SJSA1 (cell line): ENCODE results near the gene FATE1. TPM values are rescaled to one million over a fixed set of nuclear protein-coding genes. Genes with fewer than 3 reads are reported as not detected.

ENCODE experiments used
- DNase-seq, 2 experiments: peaks; one replicate each; pipeline ENCODE4 v3.0.0-alpha.2; 2015 to 2020; ENCODE audit warnings: low spot score in 2 of 2, low read depth in 1 of 2
- H3K27ac ChIP-seq: fragments of 250-450 bp; sonication (Bioruptor Pico); 2 replicates; pipeline ENCODE4 v1.5.1; 2020; ENCODE audit warnings: mild to moderate bottlenecking, moderate library complexity
- H3K27me3 ChIP-seq: fragments of 250-450 bp; sonication (Bioruptor Pico); replicated peaks from 2 replicates; pipeline ENCODE4 v1.5.1; 2020; ENCODE audit warnings: mild to moderate bottlenecking, moderate library complexity
- H3K36me3 ChIP-seq: fragments of 250-450 bp; sonication (Bioruptor Pico); 2 replicates; pipeline ENCODE4 v1.5.1; 2020; ENCODE audit warnings: mild to moderate bottlenecking
- H3K4me1 ChIP-seq: fragments of 250-450 bp; sonication (Bioruptor Pico); replicated peaks from 2 replicates; pipeline ENCODE4 v1.6.1; 2021; ENCODE audit warnings: mild to moderate bottlenecking
- H3K4me3 ChIP-seq: fragments of 250-450 bp; sonication (Bioruptor Pico); 2 replicates; pipeline ENCODE4 v1.5.1; 2020; ENCODE audit warnings: mild to moderate bottlenecking
- H3K9me3 ChIP-seq: fragments of 250-450 bp; sonication (Bioruptor Pico); replicated peaks from 2 replicates; pipeline ENCODE4 v1.5.1; 2020; ENCODE audit warnings: mild to moderate bottlenecking
- total RNA-seq: library from RNA; depleted of rRNA; stranded (reverse); fragments of >200 nt; shearing (Covaris generic); gene quantifications from 2 replicates; pipeline ENCODE4 v1.2.3, GENCODE V29; 2014

The FATE1 gene
- total RNA-seq, 1 experiment from 2014 or later: not detected

- Histone ChIP-seq H3K4me1 (no peaks in the 10 kb centered on the region), H3K4me3 (no peak overlapping the region), H3K27ac (no peak overlapping the region), H3K9me3 (no peaks in the 10 kb centered on the region), H3K36me3 (no peaks in the 10 kb centered on the region), H3K27me3 (no peaks in the 10 kb centered on the region)
- DNase-seq: no peak
Measured at GRCh38 chrX:151698485-151698884, 17.4 kb upstream of the FATE1 start.

- DNase-seq: no peak
Measured at GRCh38 chrX:151699746-151700145, 16.1 kb upstream of the FATE1 start.

GRCh38 chrX:151700581-151700980 lies 15.3 kb upstream of the FATE1 start:
- DNase-seq: no peak
- no peaks in the 10 kb centered on the region for H3K36me3 ChIP-seq
- no peaks in the 10 kb centered on the region for H3K27me3 ChIP-seq
- H3K4me3 ChIP-seq: no peak overlapping the region
- H3K27ac ChIP-seq: no peak overlapping the region
- H3K4me1 ChIP-seq: no peaks in the 10 kb centered on the region
- H3K9me3 ChIP-seq: no peaks in the 10 kb centered on the region

More at GRCh38 chrX:151699746-151700145, 16.1 kb upstream of the FATE1 start:
- H3K27ac ChIP-seq: no peak overlapping the region
- H3K4me1 ChIP-seq: no peaks in the 10 kb centered on the region
- H3K27me3 ChIP-seq: no peaks in the 10 kb centered on the region
- H3K36me3 ChIP-seq: no peaks in the 10 kb centered on the region
- no peak overlapping the region for H3K4me3 ChIP-seq
- no peaks in the 10 kb centered on the region for H3K9me3 ChIP-seq

- no peak overlapping the region for H3K27ac ChIP-seq
- H3K9me3 ChIP-seq: no peaks in the 10 kb centered on the region
- no peak for DNase-seq
- H3K27me3 ChIP-seq: no peaks in the 10 kb centered on the region
- H3K4me1 ChIP-seq: no peaks in the 10 kb centered on the region
- H3K36me3 ChIP-seq: no peaks in the 10 kb centered on the region
- H3K4me3 ChIP-seq: no peak overlapping the region
Measured at GRCh38 chrX:151701071-151701470, 14.8 kb upstream of the FATE1 start.

GRCh38 chrX:151701531-151701930 lies 14.3 kb upstream of the FATE1 start:
- no peaks in the 10 kb centered on the region for H3K36me3 ChIP-seq
- no peak overlapping the region for H3K4me3 ChIP-seq
- H3K4me1 ChIP-seq: no peaks in the 10 kb centered on the region
- no peaks in the 10 kb centered on the region for H3K9me3 ChIP-seq
- no peaks in the 10 kb centered on the region for H3K27me3 ChIP-seq
- H3K27ac ChIP-seq: no peak overlapping the region
- no peak for DNase-seq

GRCh38 chrX:151702026-151702714 lies 13.7 kb upstream of the FATE1 start:
- no peaks in the 10 kb centered on the region for H3K27me3 ChIP-seq
- H3K4me1 ChIP-seq: no peaks in the 10 kb centered on the region
- H3K36me3 ChIP-seq: no peaks in the 10 kb centered on the region
- no peak overlapping the region for H3K4me3 ChIP-seq
- no peak overlapping the region for H3K27ac ChIP-seq
- DNase-seq: no peak
- no peaks in the 10 kb centered on the region for H3K9me3 ChIP-seq

GRCh38 chrX:151702741-151703340 lies 13.0 kb upstream of the FATE1 start:
- no peak for DNase-seq
- H3K27me3 ChIP-seq: no peaks in the 10 kb centered on the region
- H3K9me3 ChIP-seq: no peaks in the 10 kb centered on the region
- H3K27ac ChIP-seq: no peak overlapping the region
- no peaks in the 10 kb centered on the region for H3K4me1 ChIP-seq
- H3K36me3 ChIP-seq: no peaks in the 10 kb centered on the region
- H3K4me3 ChIP-seq: no peak overlapping the region

GRCh38 chrX:151703487-151703886 lies 12.3 kb upstream of the FATE1 start:
- DNase-seq: no peak
- H3K4me1 ChIP-seq: no peaks in the 10 kb centered on the region
- no peaks in the 10 kb centered on the region for H3K9me3 ChIP-seq
- H3K36me3 ChIP-seq: no peaks in the 10 kb centered on the region
- no peaks in the 10 kb centered on the region for H3K27me3 ChIP-seq
- H3K27ac ChIP-seq: no peak overlapping the region
- no peak overlapping the region for H3K4me3 ChIP-seq

GRCh38 chrX:151704041-151704663 lies 11.7 kb upstream of the FATE1 start:
- no peaks in the 10 kb centered on the region for H3K36me3 ChIP-seq
- no peak for DNase-seq
- no peak overlapping the region for H3K4me3 ChIP-seq
- no peak overlapping the region for H3K27ac ChIP-seq
- no peaks in the 10 kb centered on the region for H3K9me3 ChIP-seq
- H3K27me3 ChIP-seq: no peaks in the 10 kb centered on the region
- H3K4me1 ChIP-seq: no peaks in the 10 kb centered on the region

- no peak for DNase-seq
- no peaks in the 10 kb centered on the region for H3K27me3 ChIP-seq
Measured at GRCh38 chrX:151708821-151709220, 7.0 kb upstream of the FATE1 start.

GRCh38 chrX:151710457-151710856 lies 5.4 kb upstream of the FATE1 start:
- Histone ChIP-seq H3K4me3 (no peak overlapping the region), H3K4me1 (no peaks in the 10 kb centered on the region), H3K9me3 (no peaks in the 10 kb centered on the region), H3K27ac (no peak overlapping the region), H3K27me3 (no peaks in the 10 kb centered on the region), H3K36me3 (no peaks in the 10 kb centered on the region)
- no peak for DNase-seq

More at GRCh38 chrX:151708821-151709220, 7.0 kb upstream of the FATE1 start:
- Histone ChIP-seq H3K4me3 (no peak overlapping the region), H3K4me1 (no peaks in the 10 kb centered on the region), H3K36me3 (no peaks in the 10 kb centered on the region), H3K27ac (no peak overlapping the region), H3K9me3 (no peaks in the 10 kb centered on the region)

- no peaks in the 10 kb centered on the region for H3K4me1 ChIP-seq
- H3K27ac ChIP-seq: no peak overlapping the region
- H3K9me3 ChIP-seq: no peaks in the 10 kb centered on the region
- H3K27me3 ChIP-seq: no peaks in the 10 kb centered on the region
- no peaks in the 10 kb centered on the region for H3K36me3 ChIP-seq
- H3K4me3 ChIP-seq: no peak overlapping the region
- DNase-seq: no peak
Measured at GRCh38 chrX:151711154-151711553, 4.7 kb upstream of the FATE1 start.

- no peak for DNase-seq
- Histone ChIP-seq H3K27me3 (no peaks in the 10 kb centered on the region), H3K4me3 (no peak overlapping the region), H3K9me3 (no peaks in the 10 kb centered on the region), H3K4me1 (no peaks in the 10 kb centered on the region), H3K27ac (no peak overlapping the region), H3K36me3 (no peaks in the 10 kb centered on the region)
Measured at GRCh38 chrX:151711787-151712186, 4.0 kb upstream of the FATE1 start.

- Histone ChIP-seq H3K27ac (no peak overlapping the region), H3K36me3 (no peaks in the 10 kb centered on the region), H3K27me3 (no peaks in the 10 kb centered on the region), H3K4me1 (no peaks in the 10 kb centered on the region), H3K9me3 (no peaks in the 10 kb centered on the region), H3K4me3 (no peak overlapping the region)
- DNase-seq: no peak
Measured at GRCh38 chrX:151712253-151712652, 3.6 kb upstream of the FATE1 start.
